ENCODE measurements around the gene NAIF1.
"Not testable (repeated sequence)": the region's sequence is repeated elsewhere in the genome, so short reads cannot be mapped to it uniquely, and the experiment has no call there.

Gene NAIF1

GRCh38 chr9:128084746-128085145 is 17.6 kb upstream of the NAIF1 start:
- no peak for DNase-seq

GRCh38 chr9:128082151-128082550 is 15.0 kb upstream of the NAIF1 start:
- no peak for DNase-seq

GRCh38 chr9:128081056-128081455 is 13.9 kb upstream of the NAIF1 start:
- no peak for DNase-seq

GRCh38 chr9:128080206-128080605 is 13.1 kb upstream of the NAIF1 start:
- no peak for DNase-seq

GRCh38 chr9:128078504-128079434 is 11.6 kb upstream of the NAIF1 start:
- DNase-seq, result no peak

- no peak for DNase-seq
Observed at GRCh38 chr9:128077847-128078503, 10.9 kb upstream of the NAIF1 start.

GRCh38 chr9:128073253-128073886 is 6.2 kb upstream of the NAIF1 start:
- no peak for DNase-seq

GRCh38 chr9:128072144-128073021 is 5.3 kb upstream of the NAIF1 start:
- peak; percentile 61 for DNase-seq

- DNase-seq, result not testable (repeated sequence)
Observed at GRCh38 chr9:128071475-128071874, 4.4 kb upstream of the NAIF1 start.

- DNase-seq, result peak; percentile 43
Observed at GRCh38 chr9:128070874-128071273, 3.8 kb upstream of the NAIF1 start.

- no peak for DNase-seq
Observed at GRCh38 chr9:128068386-128069205, 1.5 kb upstream of the NAIF1 start.

- peak; percentile 99 for DNase-seq
Observed at GRCh38 chr9:128067645-128068385, 695 bp upstream of the NAIF1 start, which contains the start of gene SLC25A25. TSS of gene SLC25A25 (plus strand) at chr9:128068232. CDS start at chr9:128068320, 88 bp downstream.

- DNase-seq, result no peak
Observed at GRCh38 chr9:128065907-128066712, 1.0 kb downstream of the NAIF1 start.

- no peak for DNase-seq
Observed at GRCh38 chr9:128062846-128063831, 4.0 kb downstream of the NAIF1 start.

GRCh38 chr9:128062279-128062678 is 4.8 kb downstream of the NAIF1 start:
- DNase-seq, result no peak

- no peak for DNase-seq
Observed at GRCh38 chr9:128061275-128061960, 5.7 kb downstream of the NAIF1 start.

GRCh38 chr9:128059365-128059983 is 7.6 kb downstream of the NAIF1 start:
- no peak for DNase-seq

Measured in midbrain (tissue), 1 donor.